ENCODE measurements around the gene ST8SIA2.

Gene ST8SIA2

GRCh38 chr15:92399271-92399950, 5.7 kb downstream of the ST8SIA2 start:
- no peak for DNase-seq

- no peak for DNase-seq
Measured at GRCh38 chr15:92400573-92400972, 6.9 kb downstream of the ST8SIA2 start.

DNA sequence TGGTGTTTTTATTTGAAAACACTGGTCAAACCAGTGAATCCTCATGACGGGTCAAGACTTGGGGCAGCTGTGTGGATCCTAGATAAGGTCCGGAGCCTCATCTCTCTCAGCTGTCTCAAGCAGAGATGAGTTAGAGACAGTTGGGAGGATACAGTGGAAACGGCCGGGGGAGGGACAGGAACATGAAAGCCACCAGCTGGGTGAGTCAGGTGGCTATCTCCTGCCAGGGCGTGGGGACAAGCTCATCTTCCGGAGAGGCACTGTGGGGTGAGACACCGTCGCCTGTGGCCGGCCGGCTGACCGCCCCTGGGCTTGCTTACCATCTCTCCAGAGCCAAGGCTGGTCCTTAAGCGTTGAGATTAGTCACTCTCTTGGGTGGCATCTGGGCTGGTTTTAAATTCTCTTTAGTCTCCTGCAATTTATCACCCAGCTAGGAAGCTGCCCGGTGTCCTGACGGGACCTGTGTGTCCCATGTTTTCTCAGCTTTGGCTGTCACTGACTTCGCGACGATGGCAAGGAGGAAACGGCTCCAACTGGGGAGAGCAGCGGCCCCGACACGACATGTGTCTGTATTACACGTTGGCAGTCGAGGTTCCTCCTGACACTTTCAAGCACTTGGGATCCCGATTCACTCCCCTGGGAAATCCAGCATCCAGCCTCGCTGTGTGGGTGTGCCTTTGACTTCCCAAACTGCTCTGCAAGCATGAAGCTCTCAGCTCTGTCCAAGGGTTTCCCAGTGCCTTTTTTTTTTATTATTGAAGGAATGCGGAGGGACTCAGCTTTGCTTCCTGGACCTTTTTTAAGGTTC, 7.5 kb downstream of the ST8SIA2 start:
- DNase-seq: no peak

DNA sequence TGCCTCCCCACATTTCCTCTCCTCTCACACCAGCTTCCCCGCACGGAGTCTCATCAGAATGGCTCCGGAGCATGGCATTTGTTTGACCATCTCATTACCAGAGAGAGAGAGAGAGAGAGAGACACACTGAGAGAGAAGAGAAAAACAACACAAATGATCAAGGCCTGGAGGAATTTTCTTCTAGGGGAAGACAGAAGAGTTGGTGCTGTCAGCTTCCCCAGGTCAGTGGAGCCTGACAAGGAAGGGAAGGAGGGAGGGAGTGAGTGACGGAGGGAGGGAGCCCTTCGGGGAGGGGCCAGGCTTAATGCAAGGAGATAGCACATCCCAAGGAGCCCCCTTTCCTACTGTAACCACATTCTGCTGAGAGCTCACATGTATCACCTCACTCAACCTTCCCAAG, 9.1 kb downstream of the ST8SIA2 start:
- no peak for DNase-seq

- DNase-seq: no peak
Measured at GRCh38 chr15:92405942-92406341, 12.3 kb downstream of the ST8SIA2 start.

DNA sequence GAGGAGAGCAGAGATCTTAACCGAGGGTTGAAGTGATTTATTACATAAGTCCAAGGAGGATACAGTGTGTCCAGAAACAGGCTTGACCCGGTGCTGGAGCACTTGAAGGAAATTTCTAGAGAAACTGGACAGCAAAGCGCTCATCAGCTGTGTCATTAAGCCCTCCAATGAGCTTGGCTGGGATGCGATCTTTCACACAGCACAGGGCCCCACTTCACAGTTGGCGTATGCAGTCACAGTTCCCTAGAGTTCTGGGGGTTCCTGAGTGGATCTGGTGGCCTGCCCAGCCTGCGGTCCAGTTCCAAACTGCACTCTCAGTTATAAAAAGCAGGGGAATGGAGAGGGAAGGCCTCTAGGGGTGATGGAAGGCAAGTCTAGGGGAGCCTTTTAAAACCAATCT, 13.6 kb downstream of the ST8SIA2 start:
- DNase-seq: no peak

DNA sequence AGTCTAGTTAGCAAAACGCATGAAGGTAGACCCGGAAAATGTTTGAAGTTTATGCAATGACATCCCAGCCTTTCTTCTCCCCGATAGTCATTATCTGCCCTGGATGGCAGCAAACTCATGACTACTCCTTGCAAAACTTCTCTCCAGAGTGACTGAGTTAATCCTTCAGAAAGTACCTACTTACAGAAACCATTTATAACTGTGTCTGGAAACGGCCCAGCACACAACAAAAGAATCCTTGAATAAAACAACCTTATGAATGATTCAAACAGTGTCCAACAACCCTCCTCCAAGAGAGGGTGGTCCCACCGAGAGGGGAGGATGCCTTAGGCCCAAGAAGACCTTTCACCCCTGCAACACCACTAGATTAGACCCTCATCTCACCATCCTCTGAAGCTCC, 14.2 kb downstream of the ST8SIA2 start:
- DNase-seq: no peak

- no peak for DNase-seq
Measured at GRCh38 chr15:92409006-92409405, 15.3 kb downstream of the ST8SIA2 start.

GRCh38 chr15:92409521-92409920, 15.8 kb downstream of the ST8SIA2 start:
- no peak for DNase-seq

- no peak for DNase-seq
Measured at GRCh38 chr15:92410537-92410936, 16.9 kb downstream of the ST8SIA2 start.

GRCh38 chr15:92411256-92411655, 17.6 kb downstream of the ST8SIA2 start:
- no peak for DNase-seq

DNA sequence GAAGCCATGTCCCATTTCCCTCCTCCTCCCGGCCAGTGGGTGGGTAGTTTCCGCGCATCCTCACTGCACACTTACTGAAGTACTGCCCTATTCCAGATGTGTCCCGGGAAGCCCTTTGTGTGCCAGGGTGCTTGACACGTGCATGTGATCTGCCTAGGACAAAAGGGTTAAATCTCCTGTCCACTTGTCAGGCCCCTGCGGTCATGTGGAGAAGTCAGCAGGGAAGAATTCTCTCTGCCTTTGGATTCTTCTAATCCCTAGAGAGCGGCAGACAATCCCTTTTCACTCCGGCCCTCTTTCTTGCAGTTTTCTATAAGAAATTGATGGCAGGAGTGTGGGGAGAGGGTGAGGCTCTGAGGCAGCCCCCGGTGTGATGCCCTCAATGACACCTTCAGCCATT, 19.8 kb downstream of the ST8SIA2 start:
- no peak for DNase-seq

- DNase-seq: no peak
Measured at GRCh38 chr15:92415639-92416297, 22.1 kb downstream of the ST8SIA2 start.

DNA sequence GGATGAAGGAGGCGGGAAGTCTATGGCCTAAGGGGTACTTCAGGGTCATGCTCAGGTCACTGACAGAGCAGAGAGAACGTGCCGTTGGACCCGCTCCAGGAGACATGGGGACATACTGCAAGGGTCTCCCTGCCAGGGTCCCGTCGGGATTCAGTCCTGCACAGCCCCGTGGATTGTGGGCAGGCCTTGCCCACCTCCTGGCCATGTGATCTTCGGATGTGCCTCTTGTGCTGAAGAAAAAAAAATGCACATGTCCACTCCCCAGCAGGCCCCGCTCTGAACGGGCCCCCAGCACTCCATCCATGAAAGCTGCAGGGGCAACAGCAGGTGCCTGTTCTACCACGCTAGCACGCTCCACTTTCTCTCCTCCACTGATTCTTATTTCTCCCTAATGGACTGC, 22.9 kb downstream of the ST8SIA2 start:
- no peak for DNase-seq

DNA sequence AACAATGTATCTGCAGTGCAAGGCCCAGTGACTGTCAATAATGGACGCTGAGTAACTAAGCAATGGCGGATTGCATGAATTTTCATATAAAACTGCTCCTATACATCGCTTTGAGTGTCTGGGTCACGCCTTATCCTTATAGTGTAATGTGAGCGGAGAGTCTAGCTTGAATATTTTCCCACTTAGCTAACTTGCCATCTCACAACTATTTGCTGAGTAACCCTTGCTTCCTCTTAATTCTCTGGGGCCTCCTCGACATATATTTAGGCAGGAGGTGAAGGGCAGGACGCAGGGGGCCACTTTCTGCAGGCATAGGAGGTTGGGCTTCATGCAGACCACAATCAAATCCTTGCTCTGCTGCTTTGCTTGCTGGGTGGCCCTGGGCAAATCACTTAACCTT, 24.0 kb downstream of the ST8SIA2 start:
- no peak for DNase-seq

DNA sequence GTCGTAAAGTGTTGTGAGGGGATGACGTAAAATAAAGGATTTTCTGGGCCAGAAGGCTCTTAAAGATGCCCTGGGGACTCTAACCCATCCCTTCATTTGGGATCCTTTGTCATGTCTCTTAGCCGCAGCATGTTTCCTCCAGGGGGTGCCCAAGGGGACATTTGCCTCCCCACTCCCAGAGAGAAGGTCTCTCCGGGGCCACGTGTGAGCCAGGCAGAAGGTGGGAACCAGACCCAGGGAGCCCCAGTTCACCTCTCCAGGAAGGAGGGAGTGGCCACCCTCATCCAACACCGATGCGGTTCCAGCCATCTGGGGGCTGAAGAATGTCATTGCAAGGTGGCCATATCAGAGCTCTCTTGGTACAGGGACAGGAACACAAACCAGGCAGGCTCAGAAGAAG, 25.2 kb downstream of the ST8SIA2 start:
- DNase-seq: no peak

- DNase-seq: no peak
Measured at GRCh38 chr15:92421976-92422375, 28.3 kb downstream of the ST8SIA2 start.

DNA sequence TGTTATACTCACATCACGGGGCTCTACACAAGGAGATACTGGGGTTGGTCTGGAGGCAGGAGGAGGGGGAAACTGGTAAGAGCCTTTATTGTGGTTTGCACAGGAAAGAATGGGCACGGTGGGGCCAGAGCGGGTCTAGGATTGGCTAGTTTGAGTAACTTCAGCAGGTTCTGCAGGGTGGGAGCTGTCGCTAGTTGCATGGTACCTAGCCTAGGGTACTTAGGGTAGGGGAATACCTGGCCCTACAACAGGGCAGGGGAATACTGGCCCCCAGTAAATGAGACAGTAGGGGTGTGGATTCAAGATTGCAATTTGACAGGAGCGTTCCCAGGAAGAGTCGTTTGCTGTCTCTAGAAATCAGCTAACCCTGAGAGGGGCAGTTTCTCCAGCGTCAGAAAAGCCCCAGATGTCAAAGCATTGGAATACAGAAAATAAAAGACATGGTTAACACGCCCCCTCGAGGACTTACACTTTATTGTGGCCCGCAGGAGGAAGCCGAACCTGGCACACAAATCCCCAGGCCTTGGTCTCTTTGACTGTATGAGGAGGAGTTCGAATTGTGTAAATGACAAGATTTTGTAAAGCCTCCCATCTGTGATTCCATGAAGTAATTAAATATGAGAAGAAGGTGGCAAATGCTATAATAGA, 32.0 kb downstream of the ST8SIA2 start:
- no peak for DNase-seq

DNA sequence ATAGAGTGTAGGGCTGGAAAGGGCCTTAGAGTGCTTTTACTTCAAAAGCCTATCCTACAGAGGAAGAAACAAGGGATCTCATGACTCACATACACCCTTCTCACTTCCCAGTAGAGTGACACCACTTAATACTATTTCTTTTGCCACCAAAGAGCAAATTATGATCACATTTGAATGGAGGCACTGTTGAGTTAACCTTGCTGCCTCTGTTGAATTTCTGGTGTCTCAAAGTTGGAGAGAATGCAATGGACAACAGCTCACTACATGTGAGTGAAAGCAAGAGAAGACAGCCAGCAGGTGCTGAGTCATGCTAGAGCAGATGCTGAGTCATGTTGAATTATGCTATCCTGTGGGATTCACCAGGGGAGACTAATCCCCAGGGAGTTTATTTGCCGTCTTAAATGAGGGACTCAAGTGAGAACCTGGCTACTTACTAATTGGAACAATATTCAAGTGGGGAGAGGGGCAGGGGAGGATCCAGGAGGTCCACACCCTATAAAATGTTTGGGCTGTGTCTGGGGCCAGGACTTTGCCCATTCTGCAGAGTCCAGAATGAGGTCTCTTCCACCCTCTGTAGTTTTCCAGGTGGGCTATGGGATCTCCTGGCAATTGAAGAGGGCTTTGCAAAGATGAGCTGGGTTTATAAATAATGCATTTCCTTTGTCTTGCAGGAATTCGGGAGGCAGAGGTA, 35.8 kb downstream of the ST8SIA2 start:
- no peak for DNase-seq

DNA sequence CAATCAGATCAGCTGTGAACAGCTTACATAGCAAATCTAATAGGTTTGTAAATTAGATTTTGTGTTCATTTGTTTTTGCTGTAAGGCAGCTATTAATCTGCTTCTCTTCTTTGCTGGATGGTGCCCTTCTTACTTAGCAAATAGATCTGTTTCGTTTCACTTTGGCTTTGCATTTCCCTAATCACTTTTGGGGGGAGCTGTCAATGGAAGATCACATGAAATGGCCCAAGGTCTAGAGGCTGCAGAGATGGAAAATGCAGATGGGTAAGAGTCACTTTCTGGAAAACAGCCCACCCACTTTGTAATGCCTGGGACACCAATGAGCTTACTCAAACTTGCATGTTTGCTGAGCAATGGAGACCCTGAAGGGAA, 36.4 kb downstream of the ST8SIA2 start:
- DNase-seq: no peak

GRCh38 chr15:92435145-92435544, 41.5 kb downstream of the ST8SIA2 start:
- no peak for DNase-seq

GRCh38 chr15:92438471-92438870, 44.8 kb downstream of the ST8SIA2 start:
- DNase-seq: no peak

DNA sequence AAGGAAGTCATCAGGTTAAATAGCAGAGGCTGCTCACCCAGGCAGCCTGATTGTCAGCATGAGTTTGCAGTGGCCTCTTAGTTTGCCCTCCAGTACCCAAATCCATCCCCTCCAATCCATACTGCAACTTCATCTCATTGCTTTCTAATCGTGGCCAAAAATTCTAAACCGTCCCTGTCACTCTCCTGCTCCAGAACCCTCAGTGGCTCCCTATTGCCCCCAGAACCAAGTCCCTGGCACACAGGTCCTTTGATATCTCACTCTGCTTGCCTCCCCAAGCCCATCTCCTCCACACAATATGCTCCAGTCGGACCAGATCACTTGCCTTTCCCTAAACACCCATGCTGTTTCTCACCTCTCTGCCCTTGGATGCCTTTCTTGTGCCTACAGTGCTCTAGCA, 49.7 kb downstream of the ST8SIA2 start:
- no peak for DNase-seq
